Neural progenitor cell (in vitro differentiated cells): ENCODE data around the gene SLC22A23. TPM values are rescaled to one million over a fixed set of nuclear protein-coding genes. Genes with fewer than 3 reads are reported as not detected.

Experiments
- DNase-seq: peaks from one replicate; pipeline ENCODE4 v3.0.0-alpha.2; 2016; ENCODE audit warnings: low spot score
- H2AFZ ChIP-seq: fragments of 200-600 bp; sonication (generic); replicated peaks from 2 replicates; pipeline ENCODE4 v1.6.1; 2016; ENCODE audit warnings: antibody characterized with exemption
- H3F3A ChIP-seq: fragments of 200-600 bp; sonication (generic); 2 replicates; pipeline ENCODE4 v1.6.1; 2016; ENCODE audit warnings: antibody characterized with exemption, low read depth
- H3K27ac ChIP-seq: fragments of 200-600 bp; sonication (generic); 2 replicates; pipeline ENCODE4 v1.5.1; 2016; ENCODE audit warnings: mild to moderate bottlenecking
- H3K27me3 ChIP-seq: fragments of 200-600 bp; sonication (generic); 2 replicates; pipeline ENCODE4 v1.6.1; 2016; ENCODE audit warnings: mild to moderate bottlenecking, moderate library complexity
- H3K36me3 ChIP-seq: fragments of 200-600 bp; sonication (generic); 2 replicates; pipeline ENCODE4 v1.5.1; 2016
- H3K4me1 ChIP-seq: fragments of 200-600 bp; sonication (generic); 2 replicates; pipeline ENCODE4 v1.6.1; 2016; ENCODE audit warnings: mixed run types
- H3K4me2 ChIP-seq: fragments of 200-600 bp; sonication (generic); 2 replicates; pipeline ENCODE4 v1.6.1; 2016
- H3K4me3 ChIP-seq: fragments of 200-600 bp; sonication (generic); 2 replicates; pipeline ENCODE4 v1.5.1; 2016
- H3K79me2 ChIP-seq: fragments of 200-600 bp; sonication (generic); 2 replicates; pipeline ENCODE4 v1.6.1; 2016; ENCODE audit warnings: low read depth
- H3K9ac ChIP-seq: fragments of 200-600 bp; sonication (generic); 2 replicates; pipeline ENCODE4 v1.6.1; 2016
- H3K9me3 ChIP-seq: fragments of 200-600 bp; sonication (generic); 2 replicates; pipeline ENCODE4 v1.5.1; 2016; ENCODE audit warnings: low read depth
- H4K20me1 ChIP-seq: fragments of 200-600 bp; sonication (generic); 2 replicates; pipeline ENCODE4 v1.6.1; 2016; ENCODE audit warnings: low read depth
- H3K27ac Mint-ChIP-seq: 3 replicates; pipeline ENCODE4 v1.8.0; 2021; ENCODE audit warnings: mixed read lengths
- H3K27me3 Mint-ChIP-seq: 2 replicates; pipeline ENCODE4 v1.8.0; 2022; ENCODE audit warnings: low read depth, mild to moderate bottlenecking, inconsistent platforms, moderate library complexity, mixed read lengths; ENCODE audit not compliant: insufficient read depth
- H3K36me3 Mint-ChIP-seq: 3 replicates; pipeline ENCODE4 v1.8.0; 2021; ENCODE audit warnings: mixed read lengths
- H3K4me1 Mint-ChIP-seq: 3 replicates; pipeline ENCODE4 v1.8.0; 2021; ENCODE audit warnings: mixed read lengths
- H3K4me3 Mint-ChIP-seq: 3 replicates; pipeline ENCODE4 v1.8.0; 2021; ENCODE audit warnings: mild to moderate bottlenecking, moderate library complexity, mixed read lengths
- H3K9me3 Mint-ChIP-seq: 3 replicates; pipeline ENCODE4 v1.8.0; 2020; ENCODE audit warnings: mixed read lengths
- CTCF ChIP-seq: fragments of 200-600 bp; sonication (generic); IDR thresholded peaks from 2 replicates; pipeline ENCODE4 v1.5.1; 2017; ENCODE audit warnings: antibody characterized with exemption, mild to moderate bottlenecking
- EZH2 ChIP-seq: fragments of 200-600 bp; sonication (generic); IDR thresholded peaks from 2 replicates; pipeline ENCODE4 v1.6.1; 2017; ENCODE audit warnings: antibody characterized with exemption, mild to moderate bottlenecking, moderate library complexity
- EZH2phosphoT487 ChIP-seq: fragments of 200-600 bp; sonication (generic); IDR thresholded peaks from 2 replicates; pipeline ENCODE4 v1.6.1; 2017; ENCODE audit warnings: antibody characterized with exemption
- total RNA-seq: library from RNA; depleted of rRNA; stranded (reverse); fragments of >200 nt; gene quantifications from 2 replicates; pipeline ENCODE4 v1.2.3, GENCODE V29; 2015; ENCODE audit warnings: low replicate concordance

Gene SLC22A23
- total RNA-seq, 1 donor from 2014 or later, result 0.99 TPM

DNA sequence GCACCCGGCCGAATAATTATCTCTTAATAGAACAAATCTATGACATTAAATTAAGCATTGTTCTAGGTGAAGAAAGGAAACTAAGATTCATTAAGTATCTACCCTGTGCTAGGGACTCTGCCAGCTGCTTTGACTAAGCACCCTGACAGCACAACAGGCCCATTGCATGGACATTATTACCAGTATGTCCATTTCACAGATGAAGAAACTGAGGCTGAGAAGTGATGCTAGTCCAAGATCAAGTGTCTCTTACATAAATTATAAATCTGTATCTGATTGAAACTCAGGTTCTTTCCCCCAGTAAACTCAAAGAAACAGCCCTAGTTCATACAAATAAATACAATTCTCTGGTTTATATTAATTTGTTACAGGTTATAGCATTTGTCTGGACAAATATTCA, 31.3 kb downstream of the SLC22A23 start:
- Histone ChIP-seq H3K27me3 (no peaks in the 10 kb centered on the region), H3K27ac (no peak overlapping the region), H2AFZ (no peak overlapping the region), H3K4me2 (no peak overlapping the region), H4K20me1 (no peaks in the 10 kb centered on the region), H3K9ac (no peak overlapping the region), H3F3A (peaks cover 15% of the 10 kb centered on the region), H3K36me3 (no peaks in the 10 kb centered on the region), H3K4me1 (peaks cover 29% of the 10 kb centered on the region), H3K4me3 (no peak overlapping the region), H3K9me3 (no peaks in the 10 kb centered on the region), H3K79me2 (no peaks in the 10 kb centered on the region)
- no peak overlapping the region for H3K4me3 Mint-ChIP-seq
- peaks cover 15% of the 10 kb centered on the region for H3K36me3 Mint-ChIP-seq
- DNase-seq, result no peak
- H3K27me3 Mint-ChIP-seq, result peaks cover 4% of the 10 kb centered on the region
- H3K4me1 Mint-ChIP-seq, result peaks cover 84% of the 10 kb centered on the region
- no peak overlapping the region for H3K27ac Mint-ChIP-seq
- no peak for TF ChIP-seq CTCF
- no peak for TF ChIP-seq EZH2
- TF ChIP-seq EZH2phosphoT487, result no peak
- no peaks in the 10 kb centered on the region for H3K9me3 Mint-ChIP-seq

DNA sequence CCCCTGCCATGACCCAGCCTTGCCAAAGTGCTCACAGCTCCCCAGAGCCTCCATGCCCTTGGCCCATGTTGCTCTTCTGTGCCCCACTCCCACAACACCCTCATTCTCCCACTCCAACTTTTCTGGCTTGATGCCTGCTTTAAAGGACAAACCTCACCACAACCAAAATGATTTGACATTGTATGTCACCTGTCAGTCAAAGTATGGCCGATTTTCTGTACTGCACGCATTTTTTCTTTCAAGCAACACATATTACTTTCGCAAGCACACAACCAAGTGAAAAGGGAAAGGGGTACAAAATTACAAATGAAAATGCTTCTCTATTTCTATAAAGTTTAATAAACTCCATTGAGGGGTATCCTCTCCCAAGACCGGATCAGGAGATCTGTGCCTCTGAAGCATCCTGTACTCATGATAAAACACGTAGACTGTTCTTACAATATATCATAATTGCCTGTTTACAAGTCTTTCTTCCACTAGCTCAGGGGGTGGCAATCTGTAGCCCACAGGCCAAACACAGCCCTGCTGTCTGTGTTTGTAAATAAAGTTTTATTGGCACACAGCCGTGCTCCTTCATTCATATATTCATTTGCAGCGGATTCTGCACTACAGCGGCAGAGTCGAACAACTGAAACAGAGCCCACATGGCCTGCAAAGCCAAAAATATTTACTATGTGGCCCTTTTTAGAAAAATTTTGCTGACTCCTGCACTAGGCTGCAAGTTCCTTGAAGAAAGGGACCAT, 32.5 kb downstream of the SLC22A23 start:
- no peaks in the 10 kb centered on the region for H3K36me3 ChIP-seq
- Mint-ChIP-seq H3K4me1 (peaks cover 84% of the 10 kb centered on the region), H3K9me3 (no peaks in the 10 kb centered on the region), H3K27ac (peak overlapping the region; percentile 46), H3K36me3 (peaks cover 4% of the 10 kb centered on the region), H3K4me3 (peak overlapping the region; percentile 33), H3K27me3 (peaks cover 2% of the 10 kb centered on the region)
- no peaks in the 10 kb centered on the region for H4K20me1 ChIP-seq
- H3K4me2 ChIP-seq, result no peak overlapping the region
- H3F3A ChIP-seq, result peaks cover 15% of the 10 kb centered on the region
- no peak for DNase-seq
- no peaks in the 10 kb centered on the region for H3K27me3 ChIP-seq
- H3K9ac ChIP-seq, result no peak overlapping the region
- no peak overlapping the region for H3K4me3 ChIP-seq
- peaks cover 29% of the 10 kb centered on the region for H3K4me1 ChIP-seq
- TF ChIP-seq CTCF (no peak), EZH2 (no peak), EZH2phosphoT487 (no peak)
- no peak overlapping the region for H2AFZ ChIP-seq
- H3K79me2 ChIP-seq, result no peaks in the 10 kb centered on the region
- H3K9me3 ChIP-seq, result no peaks in the 10 kb centered on the region
- no peak overlapping the region for H3K27ac ChIP-seq

GRCh38 chr6:3423439-3424184, 33.2 kb downstream of the SLC22A23 start:
- H3K36me3 Mint-ChIP-seq, result peaks cover 2% of the 10 kb centered on the region
- peaks cover 85% of the 10 kb centered on the region for H3K4me1 Mint-ChIP-seq
- peaks cover 2% of the 10 kb centered on the region for H3K27me3 Mint-ChIP-seq
- H2AFZ ChIP-seq, result no peak overlapping the region
- TF ChIP-seq EZH2, result no peak
- no peak for TF ChIP-seq CTCF
- no peak for TF ChIP-seq EZH2phosphoT487
- no peak overlapping the region for H3K9ac ChIP-seq
- no peaks in the 10 kb centered on the region for H4K20me1 ChIP-seq
- peak overlapping the region; percentile 70 for H3K4me3 Mint-ChIP-seq
- no peaks in the 10 kb centered on the region for H3K9me3 Mint-ChIP-seq
- H3K36me3 ChIP-seq, result no peaks in the 10 kb centered on the region
- H3F3A ChIP-seq, result peaks cover 15% of the 10 kb centered on the region
- H3K27ac ChIP-seq, result no peak overlapping the region
- DNase-seq, result no peak
- peak overlapping the region; percentile 28 for H3K4me2 ChIP-seq
- no peak overlapping the region for H3K4me3 ChIP-seq
- H3K79me2 ChIP-seq, result no peaks in the 10 kb centered on the region
- H3K9me3 ChIP-seq, result no peaks in the 10 kb centered on the region
- peak overlapping the region; percentile 99 for H3K27ac Mint-ChIP-seq
- peaks cover 29% of the 10 kb centered on the region for H3K4me1 ChIP-seq
- H3K27me3 ChIP-seq, result no peaks in the 10 kb centered on the region
